Spleen (tissue), 11 donors: ENCODE data around the gene DIP2C. TPM values are rescaled to one million over a fixed set of nuclear protein-coding genes. Genes with fewer than 3 reads are reported as not detected.
"Not testable (repeated sequence)": the region's sequence is repeated elsewhere in the genome, so short reads cannot be mapped to it uniquely, and the experiment has no call there.

Source experiments
- DNase-seq: peaks from one replicate; pipeline ENCODE4 v3.0.0-alpha.2; 2020
- H3K27ac ChIP-seq, 8 donors: fragments of 200-600 bp; sonication (generic) in 7 of 8; 1 replicate in 4 of 8; 2 replicates in 4 of 8; pipeline versions ENCODE4 v1.5.0 to v1.8.0; 2016 to 2021; ENCODE audit warnings: inconsistent platforms in 4 of 8, mild to moderate bottlenecking in 4 of 8, moderate library complexity in 1 of 8
- H3K27me3 ChIP-seq, 7 donors: fragments of 200-600 bp; sonication (generic) in 6 of 7; replicated peaks in 1 of 7; 1 replicate in 4 of 7; 2 replicates in 3 of 7; pipeline versions ENCODE4 v1.5.0 to v1.8.0; 2016 to 2021; ENCODE audit warnings: inconsistent platforms in 3 of 7, mild to moderate bottlenecking in 1 of 7
- H3K36me3 ChIP-seq, 6 donors: fragments of 200-600 bp; sonication (generic) in 5 of 6; 1 replicate in 4 of 6; 2 replicates in 2 of 6; pipeline versions ENCODE4 v1.5.0 to v1.8.0; 2016 to 2021; ENCODE audit warnings: inconsistent platforms in 2 of 6
- H3K4me1 ChIP-seq, 6 donors: fragments of 200-600 bp; sonication (generic) in 5 of 6; 1 replicate in 3 of 6; 2 replicates in 3 of 6; pipeline versions ENCODE4 v1.5.0 to v1.8.0; 2016 to 2021; ENCODE audit warnings: inconsistent platforms in 3 of 6
- H3K4me3 ChIP-seq, 8 donors: fragments of 200-600 bp; sonication (generic) in 7 of 8; 1 replicate in 4 of 8; 2 replicates in 4 of 8; pipeline versions ENCODE4 v1.5.0 to v1.8.0; 2016 to 2021; ENCODE audit warnings: inconsistent platforms in 4 of 8, mild to moderate bottlenecking in 4 of 8, moderate library complexity in 2 of 8
- H3K9me3 ChIP-seq, 8 donors: fragments of 200-600 bp; sonication (generic) in 7 of 8; 1 replicate in 4 of 8; 2 replicates in 4 of 8; pipeline versions ENCODE4 v1.5.0 to v1.8.0; 2016 to 2021; ENCODE audit warnings: inconsistent platforms in 4 of 8
- POLR2A ChIP-seq, 3 donors: fragments of 450-650 bp; IDR thresholded peaks; one replicate each; pipeline ENCODE4 v1.5.1; 2017; ENCODE audit warnings: antibody characterized with exemption in 3 of 3, mild to moderate bottlenecking in 1 of 3
- POLR2AphosphoS5 ChIP-seq, 3 donors: sonication (generic); formaldehyde crosslinking; IDR thresholded peaks; one replicate each; pipeline ENCODE4 v1.5.1; 2017; ENCODE audit warnings: antibody characterized with exemption in 3 of 3
- WGBS, 5 donors: extraction: QIAGEN DNeasy Blood & Tissue Kit in 3 of 5; methylation state at CpG; one replicate each; pipeline versions ENCODE4 v1.1.5 to v1.1.7; 2013 to 2018; 5-methylcytosine and 5-hydroxymethylcytosine counted together
- intact Hi-C: fragments of 100-400 bp; cut with DNase I; formaldehyde crosslinking; loops from one replicate; pipeline ENCODE4 v1.15.0; 2023; ENCODE audit warnings: low total_unique reads
- polyA plus RNA-seq, 3 donors: library from polyadenylated mRNA; stranded (reverse); fragments of 200-250 nt; gene quantifications; one replicate each; pipeline ENCODE4 v1.2.1, GENCODE V29; 2013
- total RNA-seq, 7 donors: library from RNA; depleted of rRNA in 3 of 7; stranded (reverse); fragments of >200 nt in 3 of 7; fragmentation: NEBNext Ultra II Directional in 4 of 7; extraction: Animal tissue kit (Norgen Biotek cat#: 25700) in 4 of 7; gene quantifications; one replicate each; pipeline versions ENCODE4 v1.1.0 to v1.2.1, GENCODE V29; 2016 to 2021
- TF ChIP-seq, protein P1 (sequence below), 11 experiments: fragments of 200-600 bp in 7 of 11; fragments of 450-650 bp in 4 of 11; sonication (generic) in 4 of 11; IDR thresholded peaks in 8 of 11; conservative IDR thresholded peaks in 3 of 11; 1 replicate in 7 of 11; 2 replicates in 4 of 11; pipeline versions ENCODE4 v1.4.0 to v1.8.0; 2016 to 2021; ENCODE audit warnings: antibody characterized with exemption in 11 of 11, inconsistent platforms in 4 of 11, mild to moderate bottlenecking in 1 of 11
- donor health status: healthy with polysubstance abuse.
- donor health status: DM: no; HTN: no; CAD: no; lungs with moderate emphysema.
- donor health status: DM: no; HTN: no; CAD: no.
- donor health status: Bipolar disorder and iron deficiency.
- donor health status: healthy.
- donor health status: DM: no; HTN: no; CAD: no.
- donor health status: DM: yes; HTN: yes; CAD: no.

The DIP2C gene
- total and polyA plus RNA-seq, 10 donors: 2.2 to 13.1 (median 9.0) TPM

DNA sequence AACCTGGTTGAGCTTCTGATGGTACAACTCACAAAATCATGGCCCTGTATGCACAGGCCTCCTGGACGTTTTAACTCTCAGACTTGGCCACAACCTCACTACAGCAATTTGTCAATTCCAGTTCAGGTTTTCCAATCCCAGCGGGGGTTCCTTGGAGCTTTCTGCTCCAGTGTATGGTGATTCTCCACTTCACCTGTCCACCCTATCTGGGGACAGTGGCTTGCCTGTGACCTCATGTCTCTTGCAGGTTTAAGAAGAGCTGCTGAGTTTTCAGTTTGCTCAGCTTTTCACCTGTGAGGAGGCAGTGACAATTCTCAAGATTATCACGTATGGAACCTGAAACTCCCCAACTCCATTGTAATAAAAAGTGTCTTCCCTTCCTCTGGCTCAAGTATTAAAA, 254.1 kb downstream of the DIP2C start:
- no peaks in the 10 kb centered on the region for H3K27me3 ChIP-seq
- peaks cover 0 to 8% (median 0%) of the 10 kb centered on the region in 8 donors for H3K9me3 ChIP-seq
- peaks cover 0 to 10% (median 1%) of the 10 kb centered on the region in 6 donors for H3K36me3 ChIP-seq
- no peak for TF ChIP-seq POLR2AphosphoS5 (IDR thresholded peaks at IDR 0.05)
- no peak for TF ChIP-seq POLR2A (IDR thresholded peaks at IDR 0.05)
- TF ChIP-seq, protein P1, sequence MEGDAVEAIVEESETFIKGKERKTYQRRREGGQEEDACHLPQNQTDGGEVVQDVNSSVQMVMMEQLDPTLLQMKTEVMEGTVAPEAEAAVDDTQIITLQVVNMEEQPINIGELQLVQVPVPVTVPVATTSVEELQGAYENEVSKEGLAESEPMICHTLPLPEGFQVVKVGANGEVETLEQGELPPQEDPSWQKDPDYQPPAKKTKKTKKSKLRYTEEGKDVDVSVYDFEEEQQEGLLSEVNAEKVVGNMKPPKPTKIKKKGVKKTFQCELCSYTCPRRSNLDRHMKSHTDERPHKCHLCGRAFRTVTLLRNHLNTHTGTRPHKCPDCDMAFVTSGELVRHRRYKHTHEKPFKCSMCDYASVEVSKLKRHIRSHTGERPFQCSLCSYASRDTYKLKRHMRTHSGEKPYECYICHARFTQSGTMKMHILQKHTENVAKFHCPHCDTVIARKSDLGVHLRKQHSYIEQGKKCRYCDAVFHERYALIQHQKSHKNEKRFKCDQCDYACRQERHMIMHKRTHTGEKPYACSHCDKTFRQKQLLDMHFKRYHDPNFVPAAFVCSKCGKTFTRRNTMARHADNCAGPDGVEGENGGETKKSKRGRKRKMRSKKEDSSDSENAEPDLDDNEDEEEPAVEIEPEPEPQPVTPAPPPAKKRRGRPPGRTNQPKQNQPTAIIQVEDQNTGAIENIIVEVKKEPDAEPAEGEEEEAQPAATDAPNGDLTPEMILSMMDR (IDR thresholded peaks at IDR 0.05 in 8 of 11, conservative IDR thresholded peaks at IDR 0.05 in 3 of 11): no peak
- no peak overlapping the region for H3K4me3 ChIP-seq
- WGBS, 5 donors: 73 to 92% (median 85%) methylated on average over 3 of the region's 3 CpGs
- intact Hi-C loops: no loop called here
- H3K27ac ChIP-seq: no peak overlapping the region
- H3K4me1 ChIP-seq: no peaks in the 10 kb centered on the region
- DNase-seq: no peak

DNA sequence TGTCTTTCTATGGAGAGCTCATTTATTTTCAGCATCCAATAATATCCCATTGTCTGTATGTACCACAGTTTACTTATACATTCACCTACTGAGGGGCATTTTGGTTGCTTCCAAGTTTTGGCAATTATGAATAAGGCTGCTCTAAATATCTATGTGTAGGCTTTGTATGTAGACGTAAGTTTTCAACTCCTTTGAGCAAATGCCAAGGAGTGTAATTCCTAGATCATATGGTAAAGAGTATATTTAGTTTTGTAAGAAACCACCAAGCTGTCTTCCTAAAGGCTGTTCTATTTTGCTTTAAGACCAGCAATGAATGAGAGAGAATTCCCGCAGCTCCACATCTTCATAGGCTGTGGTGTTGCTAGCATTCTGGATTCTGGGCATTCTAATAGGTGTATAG, 259.8 kb downstream of the DIP2C start:
- no peaks in the 10 kb centered on the region for H3K4me1 ChIP-seq
- no peak for DNase-seq
- no peaks in the 10 kb centered on the region for H3K27me3 ChIP-seq
- TF ChIP-seq POLR2AphosphoS5 (IDR thresholded peaks at IDR 0.05): no peak
- WGBS, 5 donors: 73 to 97% (median 93%) methylated on average over 2 of the region's 2 CpGs
- no peak overlapping the region for H3K4me3 ChIP-seq
- intact Hi-C loops: no loop called here
- H3K27ac ChIP-seq: no peak overlapping the region
- no peaks in the 10 kb centered on the region for H3K36me3 ChIP-seq
- H3K9me3 ChIP-seq: peaks cover 0 to 8% (median 0%) of the 10 kb centered on the region in 8 donors

DNA sequence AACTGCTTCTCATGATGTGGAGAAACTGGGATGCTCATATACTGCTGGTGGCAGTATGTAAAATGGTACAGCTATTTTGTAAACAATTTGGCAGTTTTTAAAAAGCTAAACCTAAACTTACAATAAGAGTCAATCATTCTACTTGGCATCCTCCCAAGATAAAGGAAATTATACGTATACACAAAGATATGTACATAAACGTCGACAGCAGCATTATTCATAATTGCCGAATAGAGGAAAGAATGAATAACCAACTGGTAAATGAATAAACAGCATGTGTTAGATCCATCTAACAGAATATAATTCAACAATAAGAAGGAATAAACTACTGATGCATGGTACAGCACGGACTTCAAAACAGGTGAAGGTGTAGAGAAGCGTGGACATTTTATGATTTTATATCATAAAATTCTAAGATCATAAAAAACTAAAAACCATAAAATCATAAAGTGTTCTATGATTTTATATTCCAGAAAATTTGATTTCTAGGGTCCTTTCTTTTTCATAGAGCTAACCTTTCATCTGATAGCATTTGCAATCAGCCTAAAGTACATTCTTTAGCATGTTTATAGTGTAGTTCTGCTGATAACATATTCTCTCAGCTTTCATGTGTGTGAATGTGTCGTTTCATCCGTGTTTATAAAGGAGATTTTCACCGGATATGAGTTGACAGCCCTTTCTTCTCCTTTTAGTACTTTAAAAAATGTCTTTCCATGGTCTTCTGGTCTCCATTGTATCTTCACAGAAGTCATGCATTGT, 261.5 kb downstream of the DIP2C start:
- no peak overlapping the region for H3K27ac ChIP-seq
- no peak for TF ChIP-seq POLR2A (IDR thresholded peaks at IDR 0.05)
- TF ChIP-seq POLR2AphosphoS5 (IDR thresholded peaks at IDR 0.05): no peak
- TF ChIP-seq, protein P1 (IDR thresholded peaks at IDR 0.05 in 8 of 11, conservative IDR thresholded peaks at IDR 0.05 in 3 of 11): no peak
- no peaks in the 10 kb centered on the region for H3K36me3 ChIP-seq
- no peak for DNase-seq
- H3K27me3 ChIP-seq: no peaks in the 10 kb centered on the region
- H3K9me3 ChIP-seq: peaks cover 0 to 8% (median 0%) of the 10 kb centered on the region in 8 donors
- intact Hi-C loops: no loop called here
- H3K4me3 ChIP-seq: no peak overlapping the region
- WGBS, 5 donors: 86 to 88% (median 86%) methylated on average over 9 of the region's 9 CpGs
- no peaks in the 10 kb centered on the region for H3K4me1 ChIP-seq

DNA sequence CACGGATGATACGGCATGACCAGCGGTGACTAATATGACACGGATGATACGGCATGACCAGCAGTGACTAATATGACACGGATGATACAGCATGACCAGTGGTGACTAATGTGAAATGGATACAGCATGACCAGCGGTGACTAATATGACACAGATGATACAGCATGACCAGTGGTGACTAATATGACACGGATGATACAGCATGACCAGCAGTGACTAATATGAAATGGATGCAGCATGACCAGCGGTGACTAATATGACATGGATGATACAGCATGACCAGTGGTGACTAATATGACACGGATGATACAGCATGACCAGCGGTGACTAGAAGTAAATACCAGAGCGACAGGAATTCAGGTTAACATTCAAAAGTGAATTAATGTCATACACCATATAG, 264.1 kb downstream of the DIP2C start:
- 95 to 99% (median 98%) methylated on average over 12 of the region's 12 CpGs for WGBS, 5 donors
- H3K4me3 ChIP-seq, H3K9me3 ChIP-seq, H3K4me1 ChIP-seq, DNase-seq, intact Hi-C loops, H3K27me3 ChIP-seq, H3K36me3 ChIP-seq, H3K27ac ChIP-seq: not testable (repeated sequence)

DNA sequence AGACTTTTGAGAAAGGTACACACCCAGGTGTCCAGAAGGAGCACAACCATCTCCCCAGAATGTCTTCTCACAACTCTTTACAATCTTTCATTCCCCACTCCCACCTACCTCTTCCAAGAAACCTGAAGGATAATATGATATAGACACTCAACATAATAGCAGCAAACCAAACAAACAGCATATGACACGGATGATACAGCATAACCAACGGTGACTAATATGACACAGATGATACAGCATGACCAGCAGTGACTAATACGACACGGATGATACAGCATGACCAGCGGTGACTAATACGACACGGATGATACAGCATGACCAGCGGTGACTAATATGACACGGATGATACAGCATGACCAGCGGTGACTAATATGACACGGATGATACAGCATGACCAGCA, 264.7 kb downstream of the DIP2C start:
- H3K9me3 ChIP-seq, intact Hi-C loops, H3K36me3 ChIP-seq, H3K4me1 ChIP-seq, H3K27me3 ChIP-seq, DNase-seq, H3K4me3 ChIP-seq, H3K27ac ChIP-seq: not testable (repeated sequence)
- WGBS, 5 donors: 79 to 97% (median 93%) methylated on average over 8 to 11 of the region's 11 CpGs
